CD4-positive, alpha-beta T cell treated with Interferon gamma for 1 hour (primary cell): ENCODE data around the gene NFIC.
"Not testable (repeated sequence)": the region's sequence is repeated elsewhere in the genome, so short reads cannot be mapped to it uniquely, and the experiment has no call there.

Source experiments
- DNase-seq: peaks from one replicate; pipeline ENCODE4 v3.0.0-alpha.2; 2020

The NFIC gene

GRCh38 chr19:3338541-3339181, 27.7 kb upstream of the NFIC start:
- peak; percentile 68 for DNase-seq

DNA sequence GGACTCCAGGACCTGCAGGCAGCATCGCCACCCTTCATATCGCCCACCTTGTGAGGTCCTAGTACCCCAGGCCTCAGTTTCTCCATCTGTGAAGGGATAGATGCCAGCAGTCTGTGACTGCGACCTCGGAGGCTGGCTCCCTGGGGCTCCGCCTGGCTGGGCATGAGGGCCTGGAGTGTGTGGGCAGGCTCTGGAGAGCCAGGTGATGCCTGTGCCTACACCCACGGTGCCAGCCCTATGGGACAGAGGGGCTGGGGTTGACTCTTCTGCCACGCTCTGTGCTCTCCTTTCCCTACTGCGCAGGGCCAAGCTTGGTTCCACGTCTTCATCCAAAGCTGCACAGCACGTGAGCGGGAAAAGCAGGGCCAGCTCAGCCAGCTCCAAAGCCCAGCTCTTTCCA, 26.0 kb upstream of the NFIC start:
- no peak for DNase-seq

DNA sequence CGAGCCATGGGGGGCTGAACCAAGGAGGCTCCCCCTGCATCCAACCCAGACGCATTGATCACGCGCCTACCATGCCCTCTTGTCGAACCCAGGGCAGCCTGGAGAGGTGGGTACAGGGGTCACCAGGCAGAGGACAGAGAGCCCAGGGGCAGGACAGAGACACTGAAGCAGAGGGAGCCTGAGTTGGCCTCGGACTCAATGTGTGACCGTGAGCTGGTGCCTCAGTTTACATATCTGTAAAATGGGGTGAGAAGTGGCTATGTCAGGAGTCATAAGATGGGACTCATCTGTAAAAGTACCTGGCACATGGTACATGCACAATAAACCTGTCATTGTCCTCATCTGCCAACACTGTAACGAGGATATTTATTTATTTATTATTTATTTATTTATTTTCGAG, 24.1 kb upstream of the NFIC start:
- DNase-seq, result no peak

DNA sequence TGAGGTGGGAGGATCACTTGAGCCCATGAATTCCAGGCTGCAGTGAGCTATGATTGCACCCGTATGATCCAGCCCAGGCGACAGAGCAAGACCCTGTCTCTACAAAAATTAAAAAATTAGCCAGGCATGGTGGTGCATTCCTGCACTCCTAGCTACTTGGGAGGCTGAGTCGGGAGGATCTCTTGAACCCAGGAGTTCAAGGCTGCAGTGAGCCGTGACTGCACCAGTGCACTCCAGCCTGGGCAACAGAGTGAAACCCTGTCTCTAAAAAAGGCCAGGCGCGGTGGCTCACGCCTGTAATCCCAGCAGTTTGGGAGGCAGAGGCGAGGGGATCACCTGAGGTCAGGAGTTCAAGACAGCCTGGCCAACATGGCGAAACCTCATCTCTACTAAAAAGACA, 23.4 kb upstream of the NFIC start:
- not testable (repeated sequence) for DNase-seq

- peak; percentile 63 for DNase-seq
These were observed 22.5 kb upstream of the NFIC start for GRCh38 chr19:3343619-3344502.

DNA sequence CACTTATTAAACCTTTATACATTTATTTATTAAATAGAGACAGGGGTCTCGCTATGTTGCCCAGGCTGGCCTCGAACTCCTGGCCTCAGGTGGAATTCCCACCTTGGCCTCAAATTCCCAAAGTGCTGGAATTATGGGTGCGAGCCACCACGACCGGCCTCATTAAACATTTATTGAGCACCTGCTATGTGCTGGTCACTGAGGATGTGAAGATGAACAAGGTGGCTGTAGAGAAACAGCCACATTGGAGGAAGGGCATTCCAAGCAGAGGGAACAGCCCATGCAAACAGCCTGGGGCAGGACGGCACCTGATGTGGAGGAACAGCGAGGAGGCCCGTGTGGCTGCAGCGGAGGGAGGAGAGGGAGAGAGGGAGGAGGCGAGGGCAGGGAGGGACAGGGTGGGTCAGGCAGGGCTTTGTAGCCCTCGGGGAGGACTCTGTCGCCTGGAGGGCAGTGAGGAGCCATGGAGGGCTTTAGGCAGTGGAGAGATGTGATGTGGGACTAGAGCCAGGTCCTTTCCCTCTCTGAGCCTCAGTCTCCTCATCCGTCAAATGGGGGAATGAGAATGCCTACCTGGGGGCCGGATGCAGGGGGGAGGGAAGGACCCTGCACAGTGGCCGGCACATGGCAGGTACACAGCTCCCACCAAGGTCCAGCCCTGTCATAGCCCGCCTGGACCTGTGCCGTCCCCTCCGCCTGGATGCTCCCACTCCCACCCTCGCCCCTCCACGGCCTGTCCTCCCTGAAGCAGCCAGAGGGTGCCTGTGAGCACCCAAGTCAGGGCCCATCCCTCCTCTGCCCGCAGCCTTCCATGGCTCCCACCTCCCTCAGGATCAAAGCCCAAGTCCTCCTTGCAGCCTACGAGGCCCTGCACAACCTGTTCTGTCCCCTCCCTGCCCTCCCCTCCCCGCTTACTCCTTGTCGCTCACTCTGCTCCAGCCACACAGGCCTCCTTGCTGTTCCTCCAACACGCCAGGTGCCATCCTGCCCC, 21.5 kb upstream of the NFIC start:
- no peak for DNase-seq

- no peak for DNase-seq
These were observed 20.4 kb upstream of the NFIC start for GRCh38 chr19:3345850-3346460.

GRCh38 chr19:3346677-3347353, 19.6 kb upstream of the NFIC start:
- no peak for DNase-seq

GRCh38 chr19:3348042-3348441, 18.3 kb upstream of the NFIC start:
- DNase-seq, result no peak

DNA sequence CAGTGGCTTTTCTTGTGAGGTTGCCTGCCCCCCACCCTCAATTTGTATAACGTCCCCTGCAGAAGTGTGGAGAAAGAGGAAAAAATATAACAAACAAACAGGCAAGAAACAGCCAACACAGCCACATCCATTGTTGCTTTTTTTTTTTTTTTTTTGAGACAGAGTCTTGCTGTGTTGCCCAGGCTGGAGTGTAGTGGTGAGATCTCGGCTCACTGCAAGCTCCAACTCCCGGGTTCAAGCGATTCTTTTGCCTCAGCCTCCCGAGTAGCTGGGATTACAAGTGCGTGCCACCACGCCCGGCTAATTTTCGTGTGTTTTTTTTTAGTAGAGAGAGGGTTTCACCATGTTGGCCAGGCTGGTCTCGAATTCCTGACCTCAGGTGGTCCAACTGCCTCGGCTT, 17.9 kb upstream of the NFIC start:
- DNase-seq, result not testable (repeated sequence)

DNA sequence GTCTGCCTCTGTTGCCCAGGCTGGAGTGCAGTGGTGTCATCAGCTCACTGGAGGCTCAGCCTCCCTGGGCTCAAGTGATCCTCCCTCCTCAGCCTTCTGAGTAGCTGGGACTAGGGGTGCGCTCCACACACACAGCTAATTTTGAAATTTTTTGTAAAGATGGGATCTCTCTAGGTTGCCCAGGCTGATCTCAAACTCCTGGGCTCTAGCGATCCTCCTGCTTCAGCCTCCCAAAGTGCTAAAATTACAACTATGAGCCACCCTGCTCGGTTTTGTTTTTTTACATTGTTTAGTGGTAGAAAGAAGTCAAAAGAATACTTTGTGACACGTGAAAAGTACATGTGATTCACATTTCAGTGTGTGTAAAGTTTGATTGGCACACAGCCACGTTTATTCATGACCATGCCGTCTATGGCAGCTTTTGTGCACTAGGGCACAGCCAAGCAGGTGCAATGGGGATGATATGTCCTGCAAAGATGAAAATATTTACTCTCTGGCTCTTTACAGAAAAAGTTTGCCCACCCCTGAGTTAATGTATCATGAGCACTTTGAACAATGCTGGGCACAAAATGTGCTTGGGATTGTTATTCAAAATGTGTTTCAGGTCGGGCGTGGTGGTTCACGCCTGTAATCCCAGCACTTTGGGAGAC, 16.2 kb upstream of the NFIC start:
- DNase-seq, result no peak

- DNase-seq, result no peak
These were observed 14.5 kb upstream of the NFIC start for GRCh38 chr19:3351702-3352447.

DNA sequence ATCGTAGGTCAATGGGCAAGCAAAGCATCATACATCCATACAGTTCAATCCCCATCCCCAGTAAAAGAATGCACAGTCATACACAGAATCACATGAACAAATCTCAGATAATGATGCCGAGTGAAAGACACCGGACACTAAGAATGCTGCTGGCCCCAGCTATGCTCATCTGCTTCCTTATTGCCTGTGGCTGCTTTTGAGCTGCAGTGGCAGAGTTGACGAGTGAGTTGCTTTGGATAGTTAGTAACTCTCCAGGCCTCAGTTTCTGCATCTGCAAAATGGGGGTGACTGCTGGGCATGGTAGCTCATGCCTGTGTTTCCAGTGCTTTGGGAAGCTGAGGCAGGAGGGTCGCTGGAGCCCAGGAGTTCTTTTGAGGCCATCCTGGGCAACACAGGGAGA, 12.9 kb upstream of the NFIC start:
- DNase-seq, result no peak

DNA sequence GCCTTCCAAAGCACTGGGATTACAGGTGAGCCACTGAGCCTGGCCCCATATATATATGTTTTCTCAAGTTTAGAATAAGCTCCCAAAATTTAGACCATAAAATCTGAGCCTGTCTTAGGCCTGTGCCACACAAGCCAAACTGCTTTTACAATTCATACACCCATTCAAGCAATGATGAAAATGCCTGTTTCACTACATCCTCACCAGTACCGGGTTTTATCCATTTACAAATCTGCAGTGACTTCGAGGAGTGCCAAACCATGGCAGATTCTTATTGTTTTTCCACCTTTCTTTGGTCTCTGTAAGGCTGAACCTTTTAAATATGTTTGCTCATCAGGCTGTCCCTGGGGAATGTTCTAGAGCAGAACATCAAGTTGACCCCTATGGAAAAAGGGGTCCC, 9.6 kb upstream of the NFIC start:
- no peak for DNase-seq

- no peak for DNase-seq
These were observed 9.0 kb upstream of the NFIC start for GRCh38 chr19:3357271-3357991.

- DNase-seq, result peak; percentile 35
These were observed 8.2 kb upstream of the NFIC start for GRCh38 chr19:3357992-3358688.

GRCh38 chr19:3358689-3359014, 7.7 kb upstream of the NFIC start:
- no peak for DNase-seq

GRCh38 chr19:3359015-3359918, 7.1 kb upstream of the NFIC start:
- DNase-seq, result peak; percentile 75
